ENCODE data around the gene THAP9.
A peak's percentile ranks its signal among the peaks of the same experiment; 100 is the strongest.
"Not testable (repeated sequence)": the region's sequence is repeated elsewhere in the genome, so short reads cannot be mapped to it uniquely, and the experiment has no call there.

THAP9 gene, protein sequence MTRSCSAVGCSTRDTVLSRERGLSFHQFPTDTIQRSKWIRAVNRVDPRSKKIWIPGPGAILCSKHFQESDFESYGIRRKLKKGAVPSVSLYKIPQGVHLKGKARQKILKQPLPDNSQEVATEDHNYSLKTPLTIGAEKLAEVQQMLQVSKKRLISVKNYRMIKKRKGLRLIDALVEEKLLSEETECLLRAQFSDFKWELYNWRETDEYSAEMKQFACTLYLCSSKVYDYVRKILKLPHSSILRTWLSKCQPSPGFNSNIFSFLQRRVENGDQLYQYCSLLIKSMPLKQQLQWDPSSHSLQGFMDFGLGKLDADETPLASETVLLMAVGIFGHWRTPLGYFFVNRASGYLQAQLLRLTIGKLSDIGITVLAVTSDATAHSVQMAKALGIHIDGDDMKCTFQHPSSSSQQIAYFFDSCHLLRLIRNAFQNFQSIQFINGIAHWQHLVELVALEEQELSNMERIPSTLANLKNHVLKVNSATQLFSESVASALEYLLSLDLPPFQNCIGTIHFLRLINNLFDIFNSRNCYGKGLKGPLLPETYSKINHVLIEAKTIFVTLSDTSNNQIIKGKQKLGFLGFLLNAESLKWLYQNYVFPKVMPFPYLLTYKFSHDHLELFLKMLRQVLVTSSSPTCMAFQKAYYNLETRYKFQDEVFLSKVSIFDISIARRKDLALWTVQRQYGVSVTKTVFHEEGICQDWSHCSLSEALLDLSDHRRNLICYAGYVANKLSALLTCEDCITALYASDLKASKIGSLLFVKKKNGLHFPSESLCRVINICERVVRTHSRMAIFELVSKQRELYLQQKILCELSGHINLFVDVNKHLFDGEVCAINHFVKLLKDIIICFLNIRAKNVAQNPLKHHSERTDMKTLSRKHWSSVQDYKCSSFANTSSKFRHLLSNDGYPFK

DNA sequence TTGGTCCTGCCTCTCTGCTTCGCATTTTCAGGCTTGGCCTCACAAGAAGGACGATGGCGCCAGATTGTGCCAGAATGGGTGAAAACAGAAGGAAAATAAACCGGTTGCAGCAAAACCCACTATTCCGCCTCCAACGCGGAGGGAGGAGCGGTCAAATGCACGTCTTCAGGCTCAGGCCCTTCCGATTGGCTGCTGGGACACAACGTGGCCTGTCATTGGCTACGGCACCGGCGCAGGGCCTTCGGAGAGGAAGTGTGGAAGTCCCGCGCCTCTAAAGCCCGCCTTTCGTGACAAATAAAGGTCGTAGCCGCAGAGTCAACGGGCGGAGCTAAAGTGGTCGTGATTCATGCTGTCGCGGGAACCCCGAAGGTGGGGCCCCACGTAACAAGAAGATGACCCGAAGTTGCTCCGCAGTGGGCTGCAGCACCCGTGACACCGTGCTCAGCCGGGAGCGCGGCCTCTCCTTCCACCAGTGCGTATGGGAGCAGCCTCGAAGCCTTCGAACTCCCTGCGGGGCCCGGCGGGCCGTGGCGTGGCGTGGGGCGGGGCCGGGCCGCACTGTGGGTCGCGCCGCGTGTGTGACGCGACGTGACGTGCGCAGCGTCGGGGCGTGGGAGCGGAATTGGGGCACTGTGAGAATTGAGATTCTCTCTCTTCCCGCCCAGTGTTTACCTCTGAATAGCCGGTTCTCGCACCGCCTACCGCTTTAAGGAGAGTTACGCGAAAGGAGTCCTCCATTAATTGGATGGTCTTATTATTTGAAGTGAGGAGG lies at the start of gene THAP9:
Gene THAP9, plus strand, starts transcription at position 325 of the 772 bp plus-strand sequence. Its CDS starts 68 bp downstream, at position 393.
- DNase-seq (ENCODE audit: low spot score), result peak; percentile 92

DNA sequence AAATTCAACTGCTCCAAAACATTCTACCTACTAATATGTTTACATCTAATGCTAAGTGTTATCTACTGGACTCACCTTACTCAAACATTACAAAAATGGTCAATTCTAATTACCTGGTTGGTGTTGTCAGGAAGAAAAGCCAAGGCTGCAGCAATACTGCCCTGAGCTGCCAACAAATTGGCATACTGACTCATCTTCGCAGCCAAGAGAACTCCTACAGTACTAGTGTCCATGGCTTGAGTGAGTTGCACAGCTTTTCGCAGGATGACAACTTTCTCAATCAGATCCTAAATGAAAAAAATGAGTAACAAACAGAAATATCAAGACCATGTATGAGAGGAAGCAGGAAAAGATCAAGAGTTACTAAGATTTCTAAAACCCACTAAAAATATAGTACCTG lies 49.2 kb upstream of the THAP9 start:
- DNase-seq (ENCODE audit: low spot score), result no peak

DNA sequence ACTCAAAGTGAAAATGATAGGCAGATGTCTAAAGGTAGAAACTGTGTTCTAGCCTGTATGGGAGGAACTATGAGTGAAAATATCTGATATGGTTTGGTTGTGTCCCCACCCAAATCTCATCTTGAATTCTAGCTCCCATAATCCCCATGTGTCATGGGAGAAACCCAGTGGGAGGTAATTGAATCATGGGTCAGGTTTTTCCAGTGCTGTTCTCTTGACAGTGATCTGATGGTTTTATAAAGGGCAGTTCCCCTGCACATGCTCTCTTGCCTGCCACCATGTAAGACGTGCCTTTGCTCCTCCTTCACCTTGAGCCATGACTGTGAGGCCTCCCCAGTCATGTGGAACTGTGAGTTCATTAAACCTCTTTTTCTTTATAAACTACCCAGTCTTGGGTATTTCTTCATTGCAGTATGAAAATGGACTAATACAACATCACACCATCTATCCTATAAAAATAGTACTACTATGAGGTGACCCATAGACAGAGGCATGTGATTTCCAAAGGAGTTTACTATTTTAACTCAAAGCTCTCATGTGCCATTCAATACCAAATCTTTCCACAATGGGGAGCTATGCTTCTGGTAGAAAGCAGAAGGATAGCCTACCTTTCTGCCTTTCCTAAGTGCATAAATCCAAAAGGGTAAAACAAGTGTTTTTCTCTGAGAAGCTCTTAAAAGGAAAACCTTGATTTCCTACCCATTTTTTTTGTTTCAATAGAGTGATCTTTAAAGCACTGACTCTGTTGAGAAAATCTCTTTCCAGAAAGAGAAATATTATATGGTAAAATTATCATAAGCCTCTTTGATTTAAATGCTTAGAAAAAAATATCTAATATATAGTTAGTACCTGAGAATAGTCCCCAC lies 48.4 kb upstream of the THAP9 start:
- no peak for DNase-seq (ENCODE audit: low spot score)

DNA sequence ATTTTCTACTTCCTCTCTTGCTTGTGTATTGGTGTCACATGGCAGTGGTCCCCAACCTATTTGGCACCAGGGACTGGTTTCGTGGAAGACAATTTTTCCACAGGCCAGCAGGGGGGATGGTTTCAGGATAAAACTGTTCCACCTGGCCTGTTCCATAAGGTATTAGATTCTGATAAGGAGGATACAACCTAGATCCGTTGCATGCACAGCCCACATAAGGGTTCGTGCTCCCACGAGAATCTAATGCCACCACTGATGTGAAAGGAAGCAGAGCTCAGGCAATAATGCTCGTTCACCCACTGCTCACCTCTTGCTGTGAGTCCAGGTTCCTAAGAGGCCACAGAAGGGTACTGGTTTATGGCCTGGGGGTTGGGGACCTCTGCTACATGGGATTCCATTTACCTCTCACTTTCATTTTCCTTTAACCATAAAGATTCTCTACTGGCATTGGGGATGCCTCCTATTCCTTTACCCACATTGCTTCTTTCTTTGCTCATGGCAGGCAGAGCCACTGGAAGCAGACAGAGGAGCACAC lies 47.7 kb upstream of the THAP9 start:
- no peak for DNase-seq (ENCODE audit: low spot score)

DNA sequence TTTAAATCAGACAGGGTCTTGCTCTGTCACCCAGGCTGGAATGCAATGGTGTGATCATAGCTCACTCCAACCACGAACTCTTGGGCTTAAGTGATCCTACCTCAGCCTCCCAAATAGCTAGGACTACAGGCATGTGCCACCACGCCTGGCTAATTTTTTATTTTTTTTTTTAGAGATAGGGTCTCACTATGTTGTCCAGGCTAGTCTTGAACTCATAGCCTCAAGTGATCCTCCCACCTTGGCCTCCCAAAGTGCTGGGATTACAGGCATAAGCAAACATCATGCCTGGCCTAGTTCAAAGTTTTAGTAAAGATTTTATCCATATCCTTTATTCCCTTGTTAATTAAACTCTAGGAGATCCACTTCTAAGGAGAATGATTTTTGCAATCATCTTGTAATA lies 40.0 kb upstream of the THAP9 start:
- not testable (repeated sequence) for DNase-seq (ENCODE audit: low spot score)

DNA sequence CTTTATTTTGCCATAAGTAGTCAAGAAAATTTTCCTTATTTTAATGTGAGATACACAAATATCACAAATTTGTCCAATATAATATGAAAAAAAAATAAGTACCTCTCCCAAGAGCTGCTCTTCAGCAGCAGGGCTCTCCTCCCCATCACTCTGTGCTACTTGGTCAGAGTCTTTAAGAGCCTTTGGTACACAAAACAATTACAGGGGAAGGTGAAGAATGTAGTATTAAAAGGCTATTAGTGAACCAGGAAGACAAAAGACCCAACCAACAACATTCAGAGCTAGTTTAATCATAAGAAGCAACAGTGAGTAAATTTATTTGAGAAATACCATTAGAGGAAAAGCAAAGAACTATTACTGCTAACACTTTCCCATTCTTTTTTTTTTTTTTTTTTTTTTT lies 39.0 kb upstream of the THAP9 start:
- DNase-seq (ENCODE audit: low spot score), result no peak

DNA sequence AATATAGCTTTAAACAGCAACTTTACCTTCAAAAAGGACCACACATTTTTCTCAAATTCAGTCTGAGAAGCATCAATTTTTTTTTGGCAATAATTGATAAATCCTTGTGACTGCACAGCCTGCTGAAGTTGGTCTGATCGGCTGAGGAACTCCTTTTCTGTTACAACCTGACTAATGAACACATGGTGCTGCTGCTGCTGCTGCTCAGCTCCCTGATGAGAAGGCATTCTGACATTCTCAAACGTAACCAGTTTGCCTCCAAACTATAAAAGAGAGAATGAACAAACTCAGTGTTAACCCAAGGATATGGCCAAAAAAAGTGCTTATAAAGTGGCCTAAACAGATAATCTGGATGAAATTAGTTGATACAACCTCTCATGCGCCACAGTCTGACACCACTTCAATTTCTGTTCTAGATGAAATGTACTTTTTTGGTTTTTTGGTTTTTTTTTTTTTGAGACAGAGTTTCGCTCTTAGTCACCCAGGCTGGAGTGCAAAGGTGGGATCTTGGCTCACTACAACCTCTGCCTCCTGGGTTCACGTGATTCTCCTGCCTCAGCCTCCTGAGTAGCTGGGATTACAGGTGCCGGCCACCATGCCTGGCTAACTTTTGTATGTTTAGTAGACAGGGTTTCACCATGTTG lies 36.1 kb upstream of the THAP9 start:
- DNase-seq (ENCODE audit: low spot score), result no peak

DNA sequence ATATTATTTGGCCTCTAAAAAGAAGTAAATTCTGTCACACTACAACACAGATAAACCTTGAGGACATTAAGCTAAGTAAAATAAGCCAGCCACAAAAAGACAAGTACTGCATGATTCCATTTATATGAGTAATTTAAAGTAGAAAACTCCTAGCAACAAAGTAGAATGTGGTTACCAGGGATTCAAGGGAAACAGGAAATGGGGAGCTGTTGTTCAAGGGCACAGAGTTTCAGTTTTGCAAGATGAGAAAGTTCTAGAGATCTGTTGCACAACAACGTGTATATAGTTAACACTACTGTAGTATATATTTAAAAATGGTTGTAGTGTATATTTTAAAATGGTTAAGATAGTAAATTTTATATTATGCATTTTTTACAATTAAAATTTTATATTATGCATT lies 34.9 kb upstream of the THAP9 start:
- peak; percentile 69 for DNase-seq (ENCODE audit: low spot score)

DNA sequence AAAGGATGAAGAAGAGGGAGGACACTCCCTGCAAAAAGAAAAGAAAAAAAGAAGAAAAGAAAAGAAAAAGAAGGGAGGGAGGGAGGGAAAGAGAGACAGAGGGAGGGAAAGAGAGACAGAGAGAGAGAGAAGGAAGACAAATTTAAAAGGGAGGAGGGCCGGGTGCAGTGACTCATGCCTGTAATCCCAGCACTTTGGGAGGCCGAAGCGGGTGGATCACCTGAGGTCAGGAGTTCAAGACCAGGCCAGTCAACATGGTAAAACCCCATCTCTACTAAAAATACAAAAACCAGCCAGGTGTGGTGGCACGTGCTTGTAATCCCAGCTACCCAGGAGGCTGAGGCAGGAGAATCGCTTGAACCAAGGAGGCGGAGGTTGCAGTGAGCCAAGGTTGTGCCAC lies 34.5 kb upstream of the THAP9 start:
- DNase-seq (ENCODE audit: low spot score), result not testable (repeated sequence)

DNA sequence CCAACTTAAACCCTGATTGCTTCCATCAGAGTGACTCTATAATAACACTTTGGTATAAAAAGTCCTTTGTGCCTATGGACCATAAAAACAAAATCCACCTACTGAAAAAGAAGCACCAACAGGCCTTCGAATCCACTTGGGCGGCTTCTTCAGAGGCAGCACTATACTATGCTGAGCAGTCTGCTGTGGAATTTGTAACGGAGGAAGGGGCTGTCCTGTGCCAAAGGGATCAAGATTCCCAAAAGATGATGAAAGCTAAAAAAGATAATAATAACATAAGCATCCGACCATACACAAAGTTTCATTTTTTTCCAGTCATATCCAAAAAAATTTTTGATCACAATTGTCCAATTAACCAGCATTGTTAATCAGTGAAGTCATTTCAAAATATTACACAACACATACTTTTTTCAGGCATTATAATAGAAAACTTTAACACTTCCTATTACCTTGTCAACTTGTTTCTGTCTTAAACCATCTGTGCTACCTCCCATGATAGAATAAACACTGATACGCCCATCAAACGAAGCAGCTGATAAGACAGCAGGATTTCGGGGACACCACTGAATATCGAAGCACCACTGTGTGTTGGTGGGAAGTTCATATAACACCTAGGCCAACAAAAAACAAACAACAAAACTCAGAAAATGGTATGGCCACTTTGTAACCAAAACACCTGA lies 33.7 kb upstream of the THAP9 start:
- DNase-seq (ENCODE audit: low spot score), result no peak

DNA sequence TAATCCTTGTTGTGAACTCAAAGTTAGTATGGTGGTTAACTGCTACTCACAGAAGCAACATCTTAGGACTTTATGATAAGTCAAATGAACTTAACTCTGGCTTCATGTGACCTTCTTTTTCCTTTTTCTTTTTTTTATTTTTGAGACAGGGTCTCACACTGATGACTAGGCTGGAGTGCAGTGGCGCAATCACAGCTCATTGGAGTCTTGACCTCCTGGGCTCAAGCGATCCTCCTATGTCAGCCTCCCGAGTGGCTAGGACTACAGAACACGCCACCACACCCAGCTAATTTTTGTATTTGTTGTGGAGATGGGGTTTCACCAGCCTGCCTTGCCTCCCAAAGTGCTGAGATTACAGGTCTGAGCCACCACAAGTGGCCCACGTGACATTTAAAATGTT lies 32.0 kb upstream of the THAP9 start:
- no peak for DNase-seq (ENCODE audit: low spot score)

DNA sequence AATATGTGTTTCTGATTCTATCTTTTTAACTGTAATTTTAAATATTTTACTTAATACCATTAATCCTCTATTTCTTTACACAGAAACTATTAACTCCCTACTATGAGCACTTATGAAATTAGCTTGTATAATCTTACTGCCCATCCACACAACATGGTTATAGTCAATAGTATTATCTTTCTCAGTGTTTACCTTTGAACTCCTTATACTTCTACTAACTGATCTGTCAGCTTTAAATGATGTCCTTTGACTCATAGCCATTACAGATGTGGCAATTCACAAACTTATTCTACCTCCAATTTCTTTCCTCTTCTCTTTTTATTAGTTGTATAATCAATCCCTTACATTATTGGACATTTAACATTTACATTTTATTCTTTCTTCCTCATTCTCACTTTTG lies 15.1 kb upstream of the THAP9 start:
- no peak for DNase-seq (ENCODE audit: low spot score)

DNA sequence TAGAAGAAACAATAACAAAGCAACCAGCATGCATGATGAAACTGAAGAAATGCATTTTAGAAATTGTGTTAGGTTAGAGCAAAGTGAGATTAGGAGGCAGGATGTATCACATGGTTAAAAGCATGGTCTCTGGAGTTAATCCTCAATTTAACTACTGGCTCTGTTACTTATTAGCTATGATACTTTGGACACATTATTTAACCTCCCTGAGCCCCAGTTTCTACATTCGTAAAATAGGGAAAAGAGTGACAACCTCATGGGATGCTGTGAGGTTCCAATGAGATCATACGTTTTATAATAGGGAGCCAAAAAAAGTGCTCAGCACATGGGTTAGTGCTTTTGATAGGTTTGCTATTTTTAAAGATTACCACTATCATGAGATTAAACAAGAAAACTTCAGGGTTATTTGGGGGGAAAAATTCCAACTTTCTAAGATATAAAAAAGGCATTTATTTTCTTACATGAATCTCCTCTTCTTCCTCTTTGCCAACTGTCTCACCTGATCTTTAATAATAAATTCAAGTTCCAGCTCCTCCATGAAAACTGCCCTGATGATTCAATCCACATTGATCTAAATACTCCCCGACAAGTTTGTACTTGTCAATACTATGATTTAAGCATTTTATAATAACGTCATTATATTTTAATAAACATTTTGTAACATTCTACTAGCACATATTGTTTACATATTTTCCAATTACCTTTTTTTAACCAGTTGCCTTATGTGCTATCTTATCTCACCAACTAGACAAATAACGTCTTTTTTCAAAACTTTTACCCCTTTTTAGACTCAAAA lies 14.2 kb upstream of the THAP9 start:
- no peak for DNase-seq (ENCODE audit: low spot score)

DNA sequence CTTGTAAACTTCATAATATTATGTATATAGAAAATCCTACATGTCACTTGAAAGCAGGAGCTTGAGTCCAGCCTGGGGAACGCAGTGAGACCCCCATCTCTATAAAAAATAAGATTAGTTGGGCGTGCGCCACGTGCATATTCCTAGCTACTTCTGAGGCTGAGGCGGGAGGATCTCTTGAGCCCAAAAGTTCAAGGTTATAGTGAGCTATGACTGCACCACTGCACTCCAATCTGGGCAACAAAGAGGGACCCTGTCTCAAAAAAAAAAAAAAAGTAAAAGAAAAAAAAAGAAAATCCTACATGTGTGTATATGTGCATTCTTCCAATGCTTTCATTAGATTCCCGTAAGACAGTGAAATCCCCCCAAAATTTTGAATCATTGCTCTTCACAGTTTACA lies 11.2 kb upstream of the THAP9 start:
- DNase-seq (ENCODE audit: low spot score), result no peak

DNA sequence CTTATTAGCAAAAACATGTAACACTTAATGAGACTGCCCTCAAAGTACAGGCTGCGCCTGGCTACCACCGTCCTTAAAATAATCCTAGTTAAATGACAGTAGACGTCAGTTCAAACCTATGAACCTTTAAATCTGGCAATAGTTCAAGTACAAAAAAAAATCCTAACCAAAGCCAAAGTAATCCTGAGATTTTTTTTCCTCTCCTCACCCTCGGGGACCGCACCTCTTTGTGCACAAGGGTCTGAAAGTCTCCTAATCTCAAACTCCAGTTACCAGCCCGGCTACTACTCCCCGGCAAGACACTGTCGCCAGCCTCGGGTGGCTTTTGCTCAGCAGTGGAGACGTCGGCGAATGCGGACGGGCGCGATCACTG lies 10.0 kb upstream of the THAP9 start:
- DNase-seq (ENCODE audit: low spot score), result no peak

DNA sequence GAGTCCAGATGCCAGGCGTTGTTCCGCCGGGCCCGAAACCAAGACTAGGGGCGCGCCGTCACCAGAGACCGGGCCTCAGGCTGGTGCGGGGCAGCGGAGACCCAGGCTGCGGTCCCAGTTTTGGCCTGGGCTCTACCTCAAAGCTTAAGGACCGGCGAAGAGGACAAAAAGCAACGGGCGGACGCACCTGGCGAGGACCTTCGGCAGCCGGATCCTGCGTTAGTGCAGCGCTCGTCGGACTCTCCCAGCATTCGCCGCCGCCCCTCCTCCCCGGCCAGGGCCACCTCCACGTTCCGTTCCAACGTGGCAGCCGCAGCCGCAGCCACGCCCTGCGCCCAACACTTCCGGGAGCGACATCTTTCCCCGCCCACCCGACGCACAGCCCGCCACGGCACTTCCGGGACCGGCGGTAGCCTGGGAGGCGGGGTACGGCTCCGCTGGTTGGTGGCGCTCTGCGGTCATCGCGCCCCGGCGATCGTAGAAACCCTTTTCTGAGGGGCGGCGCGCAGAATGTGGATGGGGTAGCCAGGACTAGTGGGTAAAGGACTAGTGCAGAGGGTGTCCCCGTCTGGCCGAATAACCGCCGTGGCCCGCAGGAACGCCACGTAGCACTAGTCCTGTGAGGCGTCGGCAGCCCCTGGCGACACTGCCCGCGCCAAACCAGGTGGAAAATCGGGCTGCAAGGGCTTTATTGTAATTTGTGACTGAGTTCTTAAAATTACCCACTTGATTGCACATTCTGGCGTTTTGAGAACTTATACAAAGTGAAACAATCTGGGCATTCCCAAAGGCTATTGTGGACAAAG lies 9.4 kb upstream of the THAP9 start, which contains the start of gene SEC31A:
Gene SEC31A, minus strand, starts transcription at position 253 of the 806 bp plus-strand sequence. CDS start 9,217 bp downstream, outside the sequence.
- peak; percentile 88 for DNase-seq (ENCODE audit: low spot score)

DNA sequence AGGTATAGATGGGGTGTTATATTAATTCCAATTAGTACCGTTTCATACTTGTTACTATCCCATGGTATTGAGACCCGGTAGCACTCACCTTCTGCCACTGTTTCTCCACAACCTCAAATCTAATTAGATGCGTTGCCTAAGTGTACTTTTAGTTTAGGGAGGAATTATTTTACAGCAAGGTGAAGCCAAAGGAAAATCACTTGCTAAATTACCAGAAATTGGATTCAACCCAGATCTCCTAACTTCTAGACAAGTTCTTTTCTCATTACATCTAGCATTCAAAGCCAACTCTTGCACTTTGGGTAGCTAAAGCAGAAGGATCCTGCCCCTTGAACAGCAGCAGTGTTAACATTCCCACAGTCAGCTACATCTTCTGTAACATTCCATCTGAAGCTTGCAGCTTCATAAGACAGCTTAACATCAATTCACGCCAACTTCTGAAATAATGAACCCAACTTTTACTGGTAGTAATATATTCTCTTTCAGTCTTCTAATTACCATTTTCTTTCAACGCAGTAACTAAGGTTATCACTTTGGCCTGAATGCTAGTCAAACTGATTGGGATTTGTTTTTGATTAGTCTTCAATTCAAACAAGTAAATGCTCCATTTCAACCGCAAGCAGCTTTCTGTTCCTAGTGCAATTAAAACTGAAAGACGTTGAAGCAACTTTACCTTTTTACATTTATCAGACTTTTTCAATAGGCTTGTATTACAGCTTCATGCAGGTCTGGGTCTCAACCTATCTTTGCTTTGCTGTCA lies 8.6 kb upstream of the THAP9 start:
- no peak for DNase-seq (ENCODE audit: low spot score)

DNA sequence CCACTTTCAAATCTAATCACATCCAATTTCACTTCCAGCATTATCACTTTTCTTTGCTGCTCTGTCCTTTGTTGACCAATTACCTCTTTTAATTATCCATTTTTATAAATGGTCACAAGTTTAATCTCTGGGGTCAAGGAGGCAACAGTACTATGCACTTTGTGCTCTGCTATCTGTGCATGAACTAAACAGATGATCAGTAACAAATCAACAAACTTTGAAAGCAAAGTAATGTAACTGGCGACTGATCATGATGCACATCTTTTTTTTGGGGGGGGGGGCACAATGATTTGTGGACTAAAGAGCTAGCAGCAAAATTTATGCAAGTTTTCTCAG lies 8.1 kb upstream of the THAP9 start:
- no peak for DNase-seq (ENCODE audit: low spot score)
